Measurements from ENCODE around the gene LMO7.

DNA sequence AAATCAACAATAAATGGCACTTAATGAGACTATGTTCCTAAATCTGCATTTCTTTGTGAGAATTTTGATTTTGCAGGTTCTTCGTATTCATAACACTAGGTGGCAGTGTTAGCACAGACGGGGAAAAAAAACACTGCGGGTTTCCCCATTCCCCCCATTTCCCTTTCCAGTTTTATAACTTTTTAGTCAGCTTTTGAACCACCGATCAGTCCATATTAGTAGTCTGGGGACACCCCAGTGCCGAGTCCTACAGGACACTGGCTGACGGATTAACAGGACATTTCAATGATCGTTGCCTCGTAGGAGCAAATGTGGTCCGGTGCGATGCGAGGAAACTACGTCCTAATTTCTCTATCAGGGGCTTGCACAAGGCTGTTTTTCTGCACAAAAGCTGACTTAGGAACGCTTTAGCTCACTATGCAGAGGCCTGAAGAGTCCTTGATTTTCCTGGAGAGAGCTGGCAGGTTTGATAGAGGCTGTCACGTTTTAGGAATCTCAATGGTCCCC, 234.3 kb downstream of the LMO7 start:
- TF ChIP-seq, protein P1, sequence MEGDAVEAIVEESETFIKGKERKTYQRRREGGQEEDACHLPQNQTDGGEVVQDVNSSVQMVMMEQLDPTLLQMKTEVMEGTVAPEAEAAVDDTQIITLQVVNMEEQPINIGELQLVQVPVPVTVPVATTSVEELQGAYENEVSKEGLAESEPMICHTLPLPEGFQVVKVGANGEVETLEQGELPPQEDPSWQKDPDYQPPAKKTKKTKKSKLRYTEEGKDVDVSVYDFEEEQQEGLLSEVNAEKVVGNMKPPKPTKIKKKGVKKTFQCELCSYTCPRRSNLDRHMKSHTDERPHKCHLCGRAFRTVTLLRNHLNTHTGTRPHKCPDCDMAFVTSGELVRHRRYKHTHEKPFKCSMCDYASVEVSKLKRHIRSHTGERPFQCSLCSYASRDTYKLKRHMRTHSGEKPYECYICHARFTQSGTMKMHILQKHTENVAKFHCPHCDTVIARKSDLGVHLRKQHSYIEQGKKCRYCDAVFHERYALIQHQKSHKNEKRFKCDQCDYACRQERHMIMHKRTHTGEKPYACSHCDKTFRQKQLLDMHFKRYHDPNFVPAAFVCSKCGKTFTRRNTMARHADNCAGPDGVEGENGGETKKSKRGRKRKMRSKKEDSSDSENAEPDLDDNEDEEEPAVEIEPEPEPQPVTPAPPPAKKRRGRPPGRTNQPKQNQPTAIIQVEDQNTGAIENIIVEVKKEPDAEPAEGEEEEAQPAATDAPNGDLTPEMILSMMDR (IDR thresholded peaks at IDR 0.05) = peak in 1 of 2 donors; percentile 55
- TF ChIP-seq POLR2A (IDR thresholded peaks at IDR 0.05) = no peak
